DOHH2 (cell line): ENCODE data around the gene ECT2.

Experiments used
- EZH2phosphoT487 ChIP-seq: fragments of 200-600 bp; sonication (generic); IDR thresholded peaks from 2 replicates; pipeline ENCODE4 v1.6.1; 2017; ENCODE audit warnings: borderline replicate concordance, mild to moderate bottlenecking, antibody characterized with exemption, low read length, moderate library complexity, mixed read lengths
- TF ChIP-seq, protein P1 (sequence below): fragments of 200-600 bp; sonication (generic); IDR thresholded peaks from one replicate; pipeline ENCODE4 v1.5.1; 2014; ENCODE audit warnings: antibody characterized with exemption, mild to moderate bottlenecking, low read depth, low read length; ENCODE audit not compliant: poor library complexity, severe bottlenecking

- TF ChIP-seq, protein P1, sequence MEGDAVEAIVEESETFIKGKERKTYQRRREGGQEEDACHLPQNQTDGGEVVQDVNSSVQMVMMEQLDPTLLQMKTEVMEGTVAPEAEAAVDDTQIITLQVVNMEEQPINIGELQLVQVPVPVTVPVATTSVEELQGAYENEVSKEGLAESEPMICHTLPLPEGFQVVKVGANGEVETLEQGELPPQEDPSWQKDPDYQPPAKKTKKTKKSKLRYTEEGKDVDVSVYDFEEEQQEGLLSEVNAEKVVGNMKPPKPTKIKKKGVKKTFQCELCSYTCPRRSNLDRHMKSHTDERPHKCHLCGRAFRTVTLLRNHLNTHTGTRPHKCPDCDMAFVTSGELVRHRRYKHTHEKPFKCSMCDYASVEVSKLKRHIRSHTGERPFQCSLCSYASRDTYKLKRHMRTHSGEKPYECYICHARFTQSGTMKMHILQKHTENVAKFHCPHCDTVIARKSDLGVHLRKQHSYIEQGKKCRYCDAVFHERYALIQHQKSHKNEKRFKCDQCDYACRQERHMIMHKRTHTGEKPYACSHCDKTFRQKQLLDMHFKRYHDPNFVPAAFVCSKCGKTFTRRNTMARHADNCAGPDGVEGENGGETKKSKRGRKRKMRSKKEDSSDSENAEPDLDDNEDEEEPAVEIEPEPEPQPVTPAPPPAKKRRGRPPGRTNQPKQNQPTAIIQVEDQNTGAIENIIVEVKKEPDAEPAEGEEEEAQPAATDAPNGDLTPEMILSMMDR: no peak
- no peak for TF ChIP-seq EZH2phosphoT487
Measured at GRCh38 chr3:172814738-172815137, 64.2 kb downstream of the ECT2 start.
